ENCODE data around the gene GLIS1.

Gene GLIS1

GRCh38 chr1:53699981-53700380, 39.0 kb downstream of the GLIS1 start:
- no peak overlapping the region for H3K27ac ChIP-seq
- TF ChIP-seq CTCF (conservative IDR thresholded peaks at IDR 0.05) (no peak), ZFX (IDR thresholded peaks at IDR 0.05) (no peak)

GRCh38 chr1:53698384-53698980, 40.5 kb downstream of the GLIS1 start:
- TF ChIP-seq CTCF (conservative IDR thresholded peaks at IDR 0.05) (no peak), ZFX (IDR thresholded peaks at IDR 0.05) (no peak)
- no peak overlapping the region for H3K27ac ChIP-seq

- no peak overlapping the region for H3K27ac ChIP-seq
Measured at GRCh38 chr1:53697721-53698383, 41.1 kb downstream of the GLIS1 start.

GRCh38 chr1:53696990-53697389, 42.0 kb downstream of the GLIS1 start:
- TF ChIP-seq ZFX (IDR thresholded peaks at IDR 0.05) (no peak), CTCF (conservative IDR thresholded peaks at IDR 0.05) (no peak)
- H3K27ac ChIP-seq, result no peak overlapping the region

More at GRCh38 chr1:53697721-53698383, 41.1 kb downstream of the GLIS1 start:
- TF ChIP-seq CTCF (conservative IDR thresholded peaks at IDR 0.05), result no peak
- no peak for TF ChIP-seq ZFX (IDR thresholded peaks at IDR 0.05)

GRCh38 chr1:53696571-53696970, 42.4 kb downstream of the GLIS1 start:
- no peak overlapping the region for H3K27ac ChIP-seq
- no peak for TF ChIP-seq CTCF (conservative IDR thresholded peaks at IDR 0.05)
- no peak for TF ChIP-seq ZFX (IDR thresholded peaks at IDR 0.05)

GRCh38 chr1:53696051-53696450, 42.9 kb downstream of the GLIS1 start:
- no peak for TF ChIP-seq CTCF (conservative IDR thresholded peaks at IDR 0.05)
- TF ChIP-seq ZFX (IDR thresholded peaks at IDR 0.05), result no peak
- H3K27ac ChIP-seq, result no peak overlapping the region

- TF ChIP-seq CTCF (conservative IDR thresholded peaks at IDR 0.05), result no peak
- TF ChIP-seq ZFX (IDR thresholded peaks at IDR 0.05), result no peak
- no peak overlapping the region for H3K27ac ChIP-seq
Measured at GRCh38 chr1:53695116-53695515, 43.8 kb downstream of the GLIS1 start.
